HG03103 (cell line): Measurements from ENCODE around the gene CAD.

Source experiments
- ATAC-seq: cut with Tn5 transposase; IDR thresholded peaks from one replicate; pipeline ENCODE4 v1.9.1; 2021; ENCODE audit warnings: low read depth; ENCODE audit not compliant: unreplicated experiment

CAD gene

GRCh38 chr2:27275211-27276150, 58.3 kb downstream of the CAD start, which contains the start of gene DNAJC5G:
Gene DNAJC5G (plus strand): TSS chr2:27275433. CDS start chr2:27276729, 1,296 bp downstream.
- no peak for ATAC-seq

- no peak for ATAC-seq
Measured at GRCh38 chr2:27278010-27278409, 60.8 kb downstream of the CAD start.

- ATAC-seq: no peak
Measured at GRCh38 chr2:27280826-27281225, 63.7 kb downstream of the CAD start.

- no peak for ATAC-seq
Measured at GRCh38 chr2:27281442-27281841, 64.3 kb downstream of the CAD start.

- no peak for ATAC-seq
Measured at GRCh38 chr2:27281855-27282559, 64.8 kb downstream of the CAD start, which contains the start of gene TRIM54. Gene TRIM54 (plus strand): TSS chr2:27282429. CDS start chr2:27282732, 303 bp downstream.

- ATAC-seq: no peak
Measured at GRCh38 chr2:27282892-27283291, 65.7 kb downstream of the CAD start.

GRCh38 chr2:27284996-27285395, 67.8 kb downstream of the CAD start:
- ATAC-seq: no peak

GRCh38 chr2:27285481-27285880, 68.3 kb downstream of the CAD start:
- ATAC-seq: no peak

GRCh38 chr2:27288610-27289009, 71.4 kb downstream of the CAD start:
- no peak for ATAC-seq

- ATAC-seq: no peak
Measured at GRCh38 chr2:27290549-27290948, 73.4 kb downstream of the CAD start.

GRCh38 chr2:27291865-27292264, 74.7 kb downstream of the CAD start:
- no peak for ATAC-seq
